Fibroblast of peridontal ligament (primary cell): ENCODE data around the gene CHTOP.
"Not testable (repeated sequence)": the region's sequence is repeated elsewhere in the genome, so short reads cannot be mapped to it uniquely, and the experiment has no call there.

Experiments used
- DNase-seq: peaks from one replicate; pipeline ENCODE4 v3.0.0-alpha.2; 2010; ENCODE audit errors: extremely low read depth

The CHTOP gene

DNA sequence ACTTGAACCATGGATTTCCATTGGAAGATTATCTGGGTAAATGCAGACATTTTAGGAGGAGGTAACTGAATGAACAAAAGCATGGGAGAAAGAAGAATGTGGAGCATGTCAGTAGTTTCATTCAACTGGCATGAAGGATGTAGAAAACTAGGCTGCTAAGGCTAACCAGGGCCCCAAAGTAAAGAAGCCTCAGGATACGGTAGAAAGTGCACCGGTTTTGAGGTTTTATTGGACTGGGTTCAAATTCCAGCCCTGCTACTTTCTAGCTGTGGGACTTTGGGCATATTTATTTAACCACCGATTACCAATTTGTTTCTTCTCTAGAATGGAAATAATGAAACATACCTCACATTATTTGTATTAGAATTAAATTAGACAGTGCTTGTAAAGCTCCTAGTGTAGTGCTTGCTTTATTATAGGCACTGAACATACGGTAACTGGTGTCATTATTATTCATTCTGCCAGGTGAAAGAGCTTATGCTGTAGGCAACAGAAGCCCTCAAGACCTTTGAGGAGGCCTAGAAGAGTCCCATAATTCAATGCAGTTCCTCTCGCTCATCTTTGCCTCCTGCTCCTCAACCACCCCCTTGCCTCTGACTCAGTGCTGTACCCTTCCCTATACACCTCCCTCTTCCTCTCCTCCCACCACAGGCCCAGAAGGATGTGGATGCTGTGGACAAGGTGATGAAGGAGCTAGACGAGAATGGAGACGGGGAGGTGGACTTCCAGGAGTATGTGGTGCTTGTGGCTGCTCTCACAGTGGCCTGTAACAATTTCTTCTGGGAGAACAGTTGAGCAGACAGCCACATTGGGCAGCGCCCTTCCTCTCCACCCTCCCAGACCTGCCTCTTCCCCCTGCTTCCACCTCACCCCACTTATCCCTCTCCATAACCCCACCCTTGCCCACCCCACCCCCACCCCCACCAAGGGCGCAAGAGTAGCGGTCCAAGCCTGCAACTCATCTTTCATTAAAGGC is 2.5 kb upstream of the CHTOP start:
- no peak for DNase-seq

DNA sequence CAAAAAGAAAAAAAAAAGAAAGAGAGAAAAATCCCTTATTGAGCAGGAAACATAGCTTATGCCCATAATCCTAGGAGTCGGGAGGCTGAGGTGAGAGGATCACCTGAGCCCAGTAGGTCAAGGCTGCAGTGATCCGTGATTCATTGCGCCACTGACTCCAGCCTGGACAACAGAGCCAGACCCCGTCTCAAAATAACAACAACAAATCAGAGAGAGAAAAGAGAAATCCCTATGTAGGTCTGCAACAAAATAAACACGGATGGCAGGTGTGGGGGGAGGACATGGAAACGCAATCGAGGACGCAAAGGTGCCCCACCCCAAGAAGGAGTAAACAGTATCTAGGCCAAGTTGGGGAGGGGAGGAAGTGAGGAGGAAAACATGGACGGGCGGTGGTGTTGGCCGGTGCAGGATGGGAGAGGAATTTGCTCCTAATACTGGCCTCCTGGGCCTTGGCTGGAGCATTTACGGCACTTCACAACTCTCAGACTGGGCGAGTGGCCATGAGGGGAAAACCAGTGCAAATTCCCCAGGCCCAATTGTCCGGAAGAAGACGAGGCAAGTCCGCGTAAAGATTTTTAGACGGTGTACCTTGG is 609 bp upstream of the CHTOP start:
- DNase-seq, result no peak

DNA sequence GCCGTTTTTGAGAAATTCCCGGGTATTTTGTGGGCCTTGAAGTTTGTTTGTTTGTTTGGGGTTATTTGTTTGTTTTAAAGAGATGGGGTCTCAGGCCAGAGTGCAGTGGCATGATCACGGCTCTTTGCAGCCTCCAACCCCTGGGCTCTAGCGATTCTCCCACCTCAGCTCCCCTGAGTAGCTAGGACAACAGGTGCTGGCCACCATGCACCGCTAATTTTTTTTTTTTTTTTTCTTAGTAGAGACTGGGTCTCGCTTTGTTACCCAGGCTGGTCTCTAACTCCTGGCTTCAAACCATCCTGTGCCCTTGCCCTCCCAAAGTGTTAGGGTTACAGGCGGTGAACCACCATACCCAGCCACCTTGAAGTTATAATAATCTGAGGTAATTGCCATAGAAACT is 2.0 kb downstream of the CHTOP start:
- no peak for DNase-seq

DNA sequence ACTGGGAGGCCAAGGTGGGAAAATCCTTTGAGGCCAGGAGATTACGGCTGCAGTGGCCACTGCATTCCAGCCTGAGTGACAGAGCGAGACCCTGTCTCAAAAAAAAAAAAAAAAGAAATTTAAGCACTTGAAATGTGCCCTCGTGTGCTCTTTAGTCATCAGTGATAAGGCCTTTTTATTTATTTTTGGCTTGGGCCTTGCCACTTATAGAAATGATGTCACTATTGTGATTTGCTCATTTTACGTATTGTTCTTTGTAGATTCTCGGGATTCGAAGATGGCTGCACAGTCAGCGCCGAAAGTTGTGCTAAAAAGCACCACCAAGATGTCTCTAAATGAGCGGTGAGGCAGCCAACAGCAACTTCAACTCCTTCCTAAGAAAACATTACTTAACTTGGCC is 2.4 kb downstream of the CHTOP start:
- no peak for DNase-seq

DNA sequence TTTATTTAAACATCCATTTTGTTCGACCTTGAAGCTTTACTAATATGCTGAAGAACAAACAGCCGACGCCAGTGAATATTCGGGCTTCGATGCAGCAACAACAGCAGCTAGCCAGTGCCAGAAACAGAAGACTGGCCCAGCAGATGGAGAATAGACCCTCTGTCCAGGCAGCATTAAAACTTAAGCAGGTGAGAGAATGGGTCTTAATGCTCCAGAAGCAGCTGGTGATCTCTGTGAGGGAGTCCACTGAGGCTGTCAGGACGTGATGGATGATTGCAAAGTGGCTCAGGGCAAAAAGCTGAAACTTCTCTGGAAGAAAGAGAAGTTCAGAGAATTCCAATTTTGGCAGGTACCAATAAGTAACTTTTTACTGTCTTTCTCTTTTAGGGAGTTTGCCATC is 4.4 kb downstream of the CHTOP start:
- DNase-seq, result no peak

DNA sequence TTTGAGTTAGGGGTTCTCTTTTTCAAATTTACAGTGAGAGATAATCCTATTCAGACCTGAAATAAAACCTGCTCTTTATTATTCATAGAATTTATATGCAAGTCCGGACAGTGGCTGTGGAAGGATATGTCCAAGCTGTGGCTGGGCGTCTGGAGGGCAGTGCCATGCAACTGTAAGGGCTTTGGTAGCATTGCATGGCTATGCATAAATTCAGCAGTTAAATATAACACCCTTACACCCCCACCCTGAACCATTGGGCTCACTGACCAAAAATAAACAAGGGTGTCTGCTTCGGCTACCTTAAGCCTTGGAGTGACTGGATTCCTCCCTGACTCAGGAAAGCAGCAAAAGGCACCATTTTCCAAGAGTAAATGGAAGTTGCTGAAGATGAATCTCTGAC is 5.4 kb downstream of the CHTOP start:
- DNase-seq, result no peak

DNA sequence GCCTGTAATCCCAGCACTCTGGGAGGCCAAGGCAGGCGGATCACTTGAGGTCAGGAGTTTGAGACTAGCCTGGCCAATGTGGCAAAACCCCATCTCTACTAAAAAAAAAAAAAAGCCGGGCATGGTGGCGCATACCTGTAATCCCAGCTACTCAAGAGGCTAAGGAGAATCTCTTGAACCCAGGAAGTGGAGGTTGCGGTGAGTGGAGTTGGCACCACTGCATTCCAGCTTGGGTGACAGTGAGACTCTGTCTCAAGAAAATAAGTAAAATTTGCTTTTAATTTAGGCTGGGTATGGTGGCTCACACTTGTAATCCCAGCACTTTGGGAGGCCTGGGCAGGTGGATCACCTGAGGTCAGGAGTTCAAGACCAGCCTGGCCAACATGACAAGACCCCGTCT is 6.3 kb downstream of the CHTOP start:
- not testable (repeated sequence) for DNase-seq

DNA sequence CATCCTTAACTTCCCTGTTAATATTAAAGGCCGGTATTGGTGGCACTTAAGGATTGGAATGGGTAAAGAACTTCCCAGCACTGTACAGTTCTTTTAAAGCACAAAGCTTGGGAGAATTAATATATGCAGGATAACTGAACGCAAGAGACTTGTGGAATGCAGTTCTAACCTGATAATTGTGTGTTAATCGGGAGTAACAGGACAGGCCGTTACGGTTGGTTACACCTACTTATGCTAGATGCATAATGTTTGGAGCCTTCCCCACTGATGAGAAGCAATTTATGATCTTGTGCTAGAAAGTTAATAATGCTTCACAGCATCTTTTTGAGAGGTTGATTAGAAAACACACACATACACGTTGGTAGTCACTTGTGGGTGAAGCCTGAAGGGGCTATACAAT is 7.0 kb downstream of the CHTOP start:
- DNase-seq, result no peak

DNA sequence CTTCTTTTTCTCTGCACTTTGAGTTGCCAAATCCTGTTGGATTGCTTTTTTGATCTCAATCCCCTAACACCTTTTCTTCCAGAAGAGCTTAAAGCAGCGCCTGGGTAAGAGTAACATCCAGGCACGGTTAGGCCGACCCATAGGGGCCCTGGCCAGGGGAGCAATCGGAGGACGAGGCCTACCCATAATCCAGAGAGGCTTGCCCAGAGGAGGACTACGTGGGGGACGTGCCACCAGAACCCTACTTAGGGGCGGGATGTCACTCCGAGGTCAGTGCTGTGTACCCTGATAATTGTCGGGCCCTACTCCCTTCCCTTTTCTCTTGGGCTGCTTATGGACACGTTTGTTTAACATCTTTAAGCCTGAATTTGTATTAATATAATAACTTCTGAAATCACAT is 8.3 kb downstream of the CHTOP start:
- DNase-seq, result no peak

DNA sequence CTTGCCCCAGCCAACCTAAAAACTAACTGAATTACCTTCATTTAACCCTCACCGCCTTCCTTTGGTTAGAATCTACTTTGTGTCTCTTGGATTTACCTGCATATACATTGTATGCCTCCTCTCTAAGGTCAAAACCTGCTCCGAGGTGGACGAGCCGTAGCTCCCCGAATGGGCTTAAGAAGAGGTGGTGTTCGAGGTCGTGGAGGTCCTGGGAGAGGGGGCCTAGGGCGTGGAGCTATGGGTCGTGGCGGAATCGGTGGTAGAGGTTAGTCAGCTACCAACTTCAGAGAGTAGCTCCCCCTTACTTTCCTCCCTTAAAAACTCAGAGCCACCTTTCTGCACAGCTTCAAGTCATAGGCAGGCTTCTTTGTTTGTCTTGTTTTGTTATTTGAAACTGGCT is 9.2 kb downstream of the CHTOP start:
- DNase-seq, result no peak

DNA sequence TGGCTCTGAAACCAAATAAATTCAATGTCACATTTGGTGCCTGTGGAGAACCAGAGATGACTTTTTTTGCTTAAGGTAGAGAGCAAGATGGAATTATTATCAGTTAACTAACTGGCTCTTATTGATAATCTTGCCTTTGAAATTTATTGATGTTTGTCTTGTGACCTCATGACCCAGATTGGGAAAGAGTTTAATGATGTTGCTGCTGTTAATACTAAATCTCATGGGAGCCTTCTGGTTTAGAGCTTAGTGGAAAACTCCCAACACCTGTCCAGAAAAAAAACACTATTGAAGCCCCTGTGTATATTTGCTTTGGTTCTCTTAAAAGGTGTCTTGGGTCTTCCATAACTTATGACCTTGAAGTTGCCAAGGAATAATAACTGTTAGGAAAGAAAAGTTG is 9.9 kb downstream of the CHTOP start:
- no peak for DNase-seq

DNA sequence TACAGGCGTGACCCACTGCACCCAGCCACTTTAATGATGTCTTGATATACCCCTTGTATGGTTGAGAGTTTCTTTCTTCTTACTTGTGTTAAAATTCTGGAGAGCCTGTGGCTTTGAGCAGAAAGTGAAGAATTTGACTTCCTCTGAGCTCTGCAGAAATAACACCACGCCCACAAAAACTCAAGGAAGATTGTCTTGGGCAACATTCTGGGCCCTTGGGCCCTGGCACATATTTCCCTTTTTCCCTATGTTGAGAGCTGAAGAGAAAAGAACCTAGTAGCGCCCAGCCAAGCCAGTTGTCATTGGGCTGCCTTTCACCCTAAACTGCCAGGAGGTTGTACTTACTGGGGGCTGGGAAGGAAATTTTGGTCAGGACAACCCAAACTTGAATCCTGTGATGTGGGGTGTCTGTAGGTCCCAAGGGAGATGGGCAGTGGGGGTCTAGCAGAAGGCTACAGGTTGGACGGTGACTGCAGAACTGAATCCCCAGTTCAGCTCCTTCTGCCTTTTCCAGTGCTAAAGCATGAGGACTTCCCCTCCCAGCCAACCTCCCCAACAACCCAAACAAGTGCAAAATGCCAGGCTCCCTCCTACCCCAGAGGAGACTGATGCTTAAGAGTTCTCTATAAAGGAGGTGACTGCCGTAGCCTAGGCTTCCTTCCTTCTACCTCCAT is 12.9 kb downstream of the CHTOP start:
- peak; percentile 40 for DNase-seq

DNA sequence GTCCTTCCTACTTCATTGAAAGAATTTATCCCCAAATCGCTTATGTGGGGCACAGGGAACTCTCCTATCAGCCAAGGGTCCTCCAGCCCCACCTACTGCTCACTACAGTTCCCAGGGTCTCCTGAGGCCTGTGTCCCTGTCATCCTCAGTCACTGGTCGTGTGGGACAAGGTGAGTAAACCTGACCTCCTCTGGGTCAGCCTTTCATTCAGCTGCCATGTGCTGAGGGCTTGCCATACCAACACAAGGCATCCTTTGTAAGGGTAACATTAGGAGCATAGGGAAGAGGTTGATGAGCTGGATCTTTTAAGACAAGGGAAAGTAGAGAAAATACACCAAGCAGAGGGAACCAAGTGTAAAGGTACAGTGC is 13.5 kb downstream of the CHTOP start:
- DNase-seq, result no peak

DNA sequence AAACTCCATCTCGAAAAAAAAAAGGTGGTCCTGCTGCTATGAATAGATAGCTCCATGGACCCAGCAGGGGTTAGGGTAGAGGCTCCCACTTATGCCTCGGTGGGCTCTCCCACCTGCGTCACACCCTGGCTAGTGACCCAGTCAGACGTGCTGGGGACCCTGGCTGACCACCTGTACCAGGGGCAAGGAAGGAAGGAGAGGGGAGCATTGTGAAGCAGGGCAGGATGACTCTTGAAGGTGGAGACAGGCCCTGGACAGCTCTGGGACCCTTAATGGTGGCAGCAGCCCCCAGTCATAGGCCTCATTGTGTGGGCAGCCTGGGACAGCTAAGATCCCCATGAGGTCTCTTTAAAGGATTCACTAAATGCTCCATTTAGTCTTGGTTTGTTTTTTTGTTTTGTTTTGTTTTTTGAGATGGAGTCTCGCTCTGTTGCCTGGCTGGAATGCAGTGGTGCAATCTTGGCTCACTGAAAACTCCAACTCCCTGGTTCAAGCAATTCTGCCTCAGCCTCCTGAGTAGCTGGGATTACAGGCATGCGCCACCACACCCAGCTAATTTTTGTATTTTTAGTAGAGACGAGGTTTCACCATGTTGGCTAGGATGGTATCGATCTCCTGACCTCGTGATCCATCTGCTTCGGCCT is 14.3 kb downstream of the CHTOP start:
- DNase-seq, result peak; percentile 47

DNA sequence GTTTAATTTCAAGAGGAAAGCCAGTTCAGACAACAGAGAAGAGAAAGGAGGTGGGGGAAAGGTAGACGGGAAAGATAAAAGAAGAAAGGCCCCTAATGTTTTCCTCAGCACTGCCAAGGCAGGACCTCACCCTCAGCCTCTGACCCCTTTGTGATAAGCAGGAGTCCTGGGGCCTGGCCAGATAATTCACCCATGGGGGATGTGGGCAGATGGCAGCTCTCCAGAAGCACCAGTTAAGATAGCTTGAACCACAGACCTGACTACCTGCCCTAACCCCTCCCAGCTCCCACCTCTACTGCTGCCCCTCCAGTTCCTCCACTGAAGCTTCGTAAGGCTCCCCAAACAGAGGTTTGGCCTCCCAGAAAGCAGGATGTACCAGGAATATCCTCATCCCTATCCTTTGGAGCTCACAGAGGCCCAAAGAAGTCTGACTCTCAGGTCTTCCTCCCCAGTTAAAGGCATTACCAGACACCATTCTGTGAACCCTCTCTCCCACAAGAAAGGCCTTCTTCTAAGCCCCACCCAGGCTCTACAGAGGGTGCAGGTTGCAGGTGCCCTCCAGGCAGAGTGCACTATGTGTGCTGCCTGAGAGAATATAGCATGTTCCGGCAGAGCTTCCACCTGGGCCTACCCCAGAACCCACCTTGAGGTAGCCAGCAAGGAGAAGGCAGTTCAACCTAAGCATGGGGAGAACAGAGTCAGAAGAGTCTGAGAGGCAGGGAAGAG is 15.4 kb downstream of the CHTOP start:
- DNase-seq, result no peak

DNA sequence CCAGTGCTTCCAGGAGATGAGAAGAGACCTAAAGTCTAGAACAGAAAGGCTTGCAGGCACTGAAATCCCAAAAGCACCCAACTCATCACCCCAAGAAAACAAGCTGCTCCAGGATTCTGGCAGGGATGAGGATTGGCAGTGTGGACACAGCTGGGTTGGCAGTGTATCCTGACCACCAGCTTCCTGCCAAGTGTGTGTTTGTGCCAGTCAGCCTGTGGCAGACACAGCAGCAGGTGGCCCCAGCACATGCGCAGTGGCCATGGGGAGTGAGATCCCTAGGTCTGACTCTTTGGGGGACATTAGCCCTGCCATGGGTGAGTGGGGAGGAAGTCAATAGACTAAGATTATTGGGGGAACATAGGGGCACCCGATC is 16.0 kb downstream of the CHTOP start:
- DNase-seq, result no peak

DNA sequence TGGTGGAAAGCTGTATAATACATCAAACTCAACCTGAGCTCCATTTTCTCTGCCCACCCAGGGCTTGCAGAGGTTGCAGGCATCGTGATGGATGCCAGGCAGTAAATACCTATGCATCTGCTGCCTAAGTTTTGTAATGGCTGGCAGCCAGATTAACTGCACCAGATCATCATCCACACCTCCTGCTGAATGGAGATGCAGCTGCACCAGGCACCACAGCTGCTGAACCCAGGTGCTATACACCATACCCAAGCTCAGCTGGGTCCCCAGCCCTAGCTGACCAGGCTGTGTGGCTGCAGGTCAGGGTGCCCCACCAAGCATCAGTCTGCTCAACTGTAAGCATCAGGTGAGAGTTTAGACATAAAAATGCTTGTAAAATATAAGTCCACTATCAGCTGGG is 17.9 kb downstream of the CHTOP start:
- no peak for DNase-seq

DNA sequence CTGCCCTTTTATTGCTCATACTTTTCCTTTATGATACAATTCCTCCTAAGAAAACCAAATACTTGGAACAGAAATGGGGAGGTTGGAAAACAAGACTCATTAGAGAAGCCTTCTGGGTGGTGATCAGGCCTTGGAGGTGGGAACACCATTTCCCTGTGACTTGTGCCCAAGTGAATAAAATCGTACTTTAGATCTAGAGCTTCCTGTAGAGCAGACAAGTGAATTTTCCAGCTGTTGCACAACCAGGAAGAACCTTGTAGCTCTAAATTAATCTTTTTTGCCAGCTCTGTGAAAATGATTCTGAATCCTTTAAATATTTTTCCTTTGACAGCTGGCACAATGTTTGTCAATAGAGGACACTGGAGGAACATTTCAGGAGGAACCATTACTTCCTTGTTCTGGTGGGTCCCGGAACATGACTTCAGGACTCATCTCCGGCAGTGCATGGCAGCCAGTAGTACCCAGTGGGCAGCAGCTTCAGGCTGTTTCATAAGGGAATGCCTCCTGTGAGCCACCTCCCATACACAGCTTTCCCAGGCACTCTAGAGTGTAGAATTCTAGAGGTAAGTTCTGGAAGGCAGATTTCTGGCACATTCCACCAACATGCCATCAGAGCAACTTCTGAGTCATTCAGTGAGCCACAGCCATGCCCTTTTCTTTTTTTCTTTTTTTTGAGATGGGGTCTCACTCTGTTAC is 19.1 kb downstream of the CHTOP start:
- DNase-seq, result peak; percentile 34

DNA sequence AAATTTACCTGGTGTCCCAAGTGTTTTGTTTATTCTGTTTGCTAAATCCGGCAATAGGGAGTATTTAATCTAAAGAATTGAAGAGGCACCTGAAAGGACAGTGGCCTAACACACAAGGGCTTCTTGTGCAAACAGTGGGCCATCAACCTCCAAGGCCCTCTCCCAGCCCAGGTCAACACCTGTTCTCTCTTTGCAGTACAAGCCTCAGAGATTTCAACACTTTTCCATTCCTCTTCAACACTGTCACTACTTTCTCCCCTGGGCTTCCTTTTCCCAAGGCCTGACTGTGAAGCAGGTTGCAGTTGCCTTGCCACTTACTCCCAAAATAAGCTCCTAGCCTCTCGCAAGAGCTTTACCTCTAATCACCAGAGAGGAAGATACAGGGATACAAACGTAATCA is 21.5 kb downstream of the CHTOP start:
- no peak for DNase-seq

DNA sequence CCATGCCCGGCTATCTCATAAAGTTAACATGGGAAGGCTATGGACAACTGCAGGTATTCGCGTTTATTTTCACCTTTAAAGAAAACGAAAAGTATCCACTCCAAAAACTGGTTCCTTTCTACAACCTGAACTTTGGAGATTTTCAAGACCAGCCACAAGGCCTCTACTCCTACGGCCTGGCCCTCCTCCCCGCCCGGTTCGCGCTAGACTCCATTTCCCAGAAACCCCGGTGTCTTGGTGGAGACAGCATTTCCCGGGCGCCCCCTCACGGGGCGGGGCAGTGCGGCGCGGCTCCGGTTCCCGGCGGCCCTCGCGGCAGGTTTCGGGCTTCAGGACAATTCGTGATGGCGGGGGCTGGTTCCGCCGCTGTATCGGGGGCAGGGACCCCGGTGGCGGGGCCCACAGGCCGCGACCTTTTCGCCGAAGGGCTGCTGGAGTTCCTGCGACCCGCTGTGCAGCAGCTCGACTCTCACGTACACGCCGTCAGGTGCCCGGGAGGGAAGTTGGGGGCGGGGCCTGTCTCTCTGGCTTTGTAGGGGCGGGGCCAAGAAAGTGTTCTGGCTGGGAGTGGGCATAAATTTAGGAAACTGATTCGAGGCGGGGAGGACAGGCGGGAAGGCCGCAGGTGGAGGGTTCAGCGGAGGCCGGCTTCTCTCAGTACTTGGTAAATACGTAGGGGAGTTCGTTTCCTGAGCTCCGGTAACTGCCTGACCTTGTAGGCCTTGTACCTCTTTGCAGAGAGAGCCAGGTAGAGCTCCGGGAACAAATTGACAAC is 24.7 kb downstream of the CHTOP start, which contains the start of gene SNAPIN:
Gene SNAPIN (plus strand): TSS at position 304 of the 775 bp plus-strand sequence. CDS start 41 bp downstream, at position 345.
- DNase-seq, result peak; percentile 84
